Choroid plexus epithelial cell (primary cell): ENCODE results near the gene GABBR1.

ENCODE experiments used
- DNase-seq: peaks from one replicate; pipeline ENCODE4 v3.0.0-alpha.2; 2010; ENCODE audit warnings: low read depth
- H3K4me3 ChIP-seq: 2 replicates; pipeline ENCODE4 v1.5.1; 2011; ENCODE audit warnings: low read depth, mild to moderate bottlenecking, control low read depth, low read length, moderate library complexity
- TF ChIP-seq, protein P1 (sequence below): conservative IDR thresholded peaks from 2 replicates; pipeline ENCODE4 v1.5.1; 2011; ENCODE audit warnings: low read depth, mild to moderate bottlenecking, control low read depth, inconsistent platforms, low read length, moderate library complexity

GABBR1 gene

DNA sequence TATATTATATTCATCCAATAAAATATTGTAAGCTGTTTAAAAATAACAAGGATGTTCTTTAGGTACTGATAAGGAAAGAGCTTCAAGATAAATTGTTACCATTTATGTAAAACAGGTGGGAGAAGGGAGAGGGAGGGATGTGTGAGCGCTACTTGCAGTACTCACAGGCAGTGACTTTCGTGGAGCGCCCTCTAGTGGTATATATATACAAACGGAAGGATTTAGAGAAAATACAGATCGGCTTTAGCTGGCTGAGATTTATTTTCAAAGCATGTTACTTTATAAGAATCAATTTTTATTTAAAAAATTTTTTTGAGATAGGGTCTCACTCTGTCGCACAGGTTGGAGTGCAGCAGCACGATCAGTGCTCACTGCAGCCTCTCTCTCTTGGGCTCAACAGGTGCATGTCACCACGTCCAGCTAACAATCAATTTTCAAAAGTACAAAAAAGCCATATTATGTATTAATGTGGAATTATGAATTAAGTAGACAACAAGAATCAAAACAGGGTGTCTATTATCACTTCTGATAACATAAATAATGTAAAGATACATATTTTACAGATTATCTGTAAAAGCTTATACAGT, 20.6 kb upstream of the GABBR1 start:
- TF ChIP-seq, protein P1, sequence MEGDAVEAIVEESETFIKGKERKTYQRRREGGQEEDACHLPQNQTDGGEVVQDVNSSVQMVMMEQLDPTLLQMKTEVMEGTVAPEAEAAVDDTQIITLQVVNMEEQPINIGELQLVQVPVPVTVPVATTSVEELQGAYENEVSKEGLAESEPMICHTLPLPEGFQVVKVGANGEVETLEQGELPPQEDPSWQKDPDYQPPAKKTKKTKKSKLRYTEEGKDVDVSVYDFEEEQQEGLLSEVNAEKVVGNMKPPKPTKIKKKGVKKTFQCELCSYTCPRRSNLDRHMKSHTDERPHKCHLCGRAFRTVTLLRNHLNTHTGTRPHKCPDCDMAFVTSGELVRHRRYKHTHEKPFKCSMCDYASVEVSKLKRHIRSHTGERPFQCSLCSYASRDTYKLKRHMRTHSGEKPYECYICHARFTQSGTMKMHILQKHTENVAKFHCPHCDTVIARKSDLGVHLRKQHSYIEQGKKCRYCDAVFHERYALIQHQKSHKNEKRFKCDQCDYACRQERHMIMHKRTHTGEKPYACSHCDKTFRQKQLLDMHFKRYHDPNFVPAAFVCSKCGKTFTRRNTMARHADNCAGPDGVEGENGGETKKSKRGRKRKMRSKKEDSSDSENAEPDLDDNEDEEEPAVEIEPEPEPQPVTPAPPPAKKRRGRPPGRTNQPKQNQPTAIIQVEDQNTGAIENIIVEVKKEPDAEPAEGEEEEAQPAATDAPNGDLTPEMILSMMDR = peak; percentile 80
- no peak overlapping the region for H3K4me3 ChIP-seq
- DNase-seq = peak; percentile 92

DNA sequence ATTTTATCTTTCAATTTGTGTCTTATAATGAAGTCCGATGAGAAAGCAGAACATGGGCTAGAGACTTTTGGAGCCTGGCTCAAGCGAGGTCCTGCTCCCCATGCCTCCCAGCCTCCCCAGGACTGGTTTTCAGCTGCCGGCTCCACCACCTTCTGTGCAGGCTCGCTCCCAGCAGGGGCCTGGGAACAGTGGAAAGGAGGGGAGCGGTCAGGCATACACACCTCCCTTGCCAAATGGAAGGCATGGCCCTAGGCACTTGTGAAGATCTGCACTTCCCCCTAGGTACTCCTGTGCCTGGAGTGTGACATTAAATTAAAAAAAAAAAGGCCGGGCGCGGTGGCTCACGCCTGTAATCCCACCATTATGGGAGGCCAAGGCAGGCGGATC, 19.2 kb upstream of the GABBR1 start:
- TF ChIP-seq, protein P1 = no peak
- DNase-seq = no peak

GRCh38 chr6:29651413-29652197, 18.6 kb upstream of the GABBR1 start:
- TF ChIP-seq, protein P1 = peak; percentile 62
- peak; percentile 63 for DNase-seq
- H3K4me3 ChIP-seq = no peak overlapping the region

More for the DNA sequence above, 19.2 kb upstream of the GABBR1 start:
- H3K4me3 ChIP-seq = no peak overlapping the region

DNA sequence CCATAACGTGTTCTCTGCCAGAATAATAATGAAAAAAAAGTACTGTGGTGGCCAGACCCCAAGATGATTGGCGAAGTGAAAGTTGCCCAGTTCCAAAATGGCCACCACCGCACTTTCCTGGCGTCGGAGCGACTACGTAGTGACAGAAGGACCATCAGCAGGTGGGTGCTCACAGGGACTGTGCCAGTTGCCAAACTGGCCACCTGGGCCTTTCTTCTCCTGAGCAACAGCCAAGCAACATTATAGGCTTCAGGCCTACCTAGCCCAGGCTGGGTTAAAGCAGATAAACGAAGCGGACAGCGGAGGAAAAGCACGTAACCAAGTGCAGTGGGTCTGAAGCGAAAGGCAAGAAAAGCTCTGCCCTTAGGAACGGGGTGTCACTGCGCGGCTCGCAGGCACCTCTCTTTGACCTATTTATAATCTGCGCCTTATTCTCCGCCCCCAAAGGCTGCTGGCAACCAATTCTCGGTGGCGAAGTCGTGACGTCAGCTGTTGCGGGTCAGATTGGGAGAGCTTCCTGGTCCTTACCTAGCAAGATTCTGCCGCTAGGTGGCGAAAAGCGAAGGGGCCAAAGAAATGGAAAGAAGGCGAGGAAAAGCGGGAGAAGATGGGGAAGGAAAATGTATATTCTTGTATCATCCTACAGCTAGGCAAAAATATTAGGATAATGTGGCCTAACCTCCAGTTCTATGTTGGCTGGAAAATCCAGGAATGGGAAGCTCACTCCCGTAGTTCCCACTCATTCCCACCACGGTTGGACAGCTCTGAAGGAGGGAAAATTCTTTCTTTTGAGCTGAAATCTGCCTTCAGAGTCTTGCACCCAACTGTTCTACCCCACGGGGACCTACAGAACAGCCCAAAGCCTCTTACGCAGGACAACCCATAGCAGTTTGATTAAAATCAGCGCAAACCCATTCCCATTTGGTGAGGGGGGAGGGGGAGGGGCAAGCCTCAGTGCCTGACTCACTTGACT, 17.0 kb upstream of the GABBR1 start:
- TF ChIP-seq, protein P1 = peak; percentile 94
- H3K4me3 ChIP-seq = peak overlapping the region; percentile 60
- peak; percentile 97 for DNase-seq

- TF ChIP-seq, protein P1 = peak; percentile 72
- H3K4me3 ChIP-seq = no peak overlapping the region
- DNase-seq = peak; percentile 70
Measured at GRCh38 chr6:29647927-29648642, 15.1 kb upstream of the GABBR1 start.

DNA sequence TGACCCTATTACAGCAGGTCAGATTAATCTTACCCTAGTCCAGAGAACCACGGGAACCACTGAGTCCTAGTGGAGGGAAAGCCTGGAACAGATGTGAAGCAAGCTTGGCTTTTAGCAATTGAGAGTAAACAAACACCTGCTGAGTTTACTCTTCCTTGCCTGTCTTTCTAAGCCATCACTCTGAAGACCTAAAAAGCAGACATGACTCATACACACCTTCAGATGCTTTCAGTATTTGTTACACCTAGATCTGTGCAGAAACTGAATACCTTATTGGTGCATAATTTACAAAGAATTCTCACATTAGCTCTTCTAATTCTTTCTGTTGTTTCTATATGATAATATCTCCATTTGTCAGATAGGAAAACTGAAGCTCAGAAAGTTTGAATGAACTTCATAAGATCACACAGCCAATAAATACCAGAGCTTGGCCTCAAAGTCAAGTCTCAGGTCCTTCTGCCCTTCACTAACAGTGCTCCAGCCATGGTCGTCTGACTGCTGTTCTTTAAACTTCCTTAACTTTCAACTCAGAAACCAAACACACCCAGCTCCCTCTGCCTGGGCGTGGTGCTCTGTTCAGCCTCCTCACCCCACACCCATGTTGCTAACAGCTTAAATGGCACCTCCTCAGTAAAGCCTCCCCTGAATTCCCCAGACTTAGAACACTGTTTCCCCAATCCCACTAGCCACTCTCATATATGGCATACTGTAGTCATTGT, 8.6 kb upstream of the GABBR1 start:
- DNase-seq = no peak
- no peak overlapping the region for H3K4me3 ChIP-seq
- TF ChIP-seq, protein P1 = no peak
